GM19240 (cell line): ENCODE results near the gene TPO.

ENCODE experiments used
- DNase-seq: peaks from one replicate; pipeline ENCODE4 v3.0.0; 2011; ENCODE audit warnings: low spot score; ENCODE audit not compliant: insufficient read length

Gene TPO

DNA sequence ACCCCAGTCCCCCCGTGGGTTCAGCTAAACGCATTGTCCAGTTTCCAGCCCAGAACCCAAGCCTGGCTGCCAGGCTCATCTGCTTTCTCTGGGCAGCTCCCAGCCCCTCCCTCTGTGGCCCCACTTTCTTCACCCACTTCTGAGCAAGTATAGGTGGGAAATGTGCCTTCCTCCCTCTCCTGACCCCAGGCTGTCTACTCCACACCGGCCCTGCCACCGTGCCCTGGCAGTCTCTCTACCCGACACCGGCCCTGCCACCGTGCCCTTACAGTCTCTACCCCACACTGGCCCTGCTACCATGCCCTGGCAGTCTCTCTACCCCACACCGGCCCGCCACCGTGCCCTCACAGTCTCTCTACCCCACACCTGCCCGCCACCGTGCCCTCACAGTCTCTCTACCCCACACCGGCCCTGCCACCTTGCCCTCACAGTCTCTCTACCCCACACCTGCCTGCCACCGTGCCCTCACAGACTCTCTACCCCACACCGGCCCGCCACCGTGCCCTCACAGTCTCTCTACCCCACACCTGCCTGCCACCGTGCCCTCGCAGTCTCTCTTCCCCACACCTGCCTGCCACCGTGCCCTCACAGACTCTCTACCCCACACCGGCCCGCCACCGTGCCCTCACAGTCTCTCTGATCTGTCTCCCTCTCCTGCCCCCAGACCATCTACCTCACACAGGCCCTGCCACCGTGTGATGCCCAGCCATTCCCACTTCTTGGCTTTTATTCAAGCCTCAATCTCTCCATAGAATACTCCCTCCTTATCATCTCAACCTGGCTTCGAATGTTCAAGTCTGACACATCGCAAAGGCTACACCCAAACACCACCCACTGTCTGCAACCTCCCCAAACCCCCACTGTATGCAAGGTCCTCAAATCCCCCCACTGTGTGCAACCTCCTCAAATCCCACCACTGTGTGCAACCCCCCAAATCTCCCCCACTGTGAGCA, 108.9 kb downstream of the TPO start:
- no peak for DNase-seq

DNA sequence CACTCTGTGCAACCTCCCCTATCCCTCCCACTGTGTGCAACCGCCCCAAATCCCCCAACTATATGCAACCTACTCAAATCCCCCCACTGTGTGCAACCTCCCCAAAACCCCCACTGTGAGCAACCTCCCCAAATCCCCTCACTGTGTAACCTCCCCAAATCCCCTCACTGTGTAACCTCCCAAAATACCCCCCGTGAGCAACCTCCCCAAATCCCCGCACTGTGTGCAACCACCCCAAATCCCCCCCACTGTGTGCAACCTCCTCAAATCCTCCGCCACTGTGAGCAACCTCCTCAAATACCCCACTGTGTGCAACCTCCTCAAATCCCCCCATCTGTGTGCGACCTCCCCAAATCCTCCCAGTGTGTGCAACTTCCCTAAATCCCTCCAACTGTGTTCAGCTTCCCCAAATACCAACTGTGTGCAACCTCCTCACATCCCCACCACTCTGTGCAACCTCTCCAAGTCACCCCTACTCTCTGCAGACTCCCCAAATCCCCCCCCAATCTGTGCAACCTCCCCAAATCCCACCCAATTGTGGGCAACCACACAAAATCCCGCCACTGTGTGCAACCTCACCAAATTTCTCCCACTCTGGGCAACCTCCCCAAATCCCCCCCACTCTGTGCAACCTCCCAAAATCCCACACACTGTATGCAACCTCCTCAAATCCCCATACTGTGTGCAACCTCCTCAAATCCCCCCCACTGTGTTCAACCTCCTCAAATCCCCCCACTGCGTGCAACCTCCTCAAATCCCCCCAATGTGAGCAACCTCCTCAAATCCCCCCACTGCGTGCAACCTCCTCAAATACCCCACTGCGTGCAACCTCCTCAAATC, 114.1 kb downstream of the TPO start:
- no peak for DNase-seq

GRCh38 chr2:1528273-1529064, 115.2 kb downstream of the TPO start:
- DNase-seq: no peak

DNA sequence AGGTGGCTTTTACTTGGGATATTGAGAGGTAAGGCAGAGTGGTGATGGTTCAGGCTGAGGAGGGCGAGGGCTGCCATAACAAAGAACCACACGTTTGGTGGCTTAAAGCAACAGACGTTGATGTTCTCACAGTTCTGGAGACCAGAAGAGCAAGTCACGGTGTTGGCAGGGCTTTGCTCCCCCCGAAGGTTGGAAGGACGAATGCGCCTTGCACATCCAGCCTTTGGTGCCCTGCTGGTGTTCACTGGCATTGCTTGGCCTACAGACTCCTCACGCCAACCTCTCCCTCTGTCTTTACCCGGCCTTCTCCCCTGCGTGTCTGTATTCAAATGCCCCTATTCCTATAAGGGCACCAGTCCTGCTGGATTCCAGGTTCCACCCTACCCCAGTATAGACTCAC, 125.4 kb downstream of the TPO start:
- DNase-seq: no peak

DNA sequence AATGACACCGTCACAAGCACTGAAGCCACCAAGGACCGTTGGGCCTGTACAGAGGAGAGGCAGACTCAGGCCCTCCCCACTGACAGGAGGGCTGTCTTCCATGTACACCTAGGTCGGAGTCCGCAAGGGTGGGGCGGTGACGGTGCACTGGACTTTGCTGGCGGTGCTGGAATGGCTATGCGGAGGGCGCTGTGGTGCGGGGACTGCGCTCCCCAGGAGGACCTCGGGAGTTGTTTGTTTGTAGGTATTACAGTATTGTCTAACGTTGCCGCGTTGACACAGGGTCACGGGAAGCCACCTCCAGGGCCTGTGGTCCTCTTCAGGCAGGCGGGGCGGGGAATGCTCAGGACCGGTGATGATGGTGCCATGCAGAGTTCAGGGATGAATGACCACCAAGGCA, 126.2 kb downstream of the TPO start:
- DNase-seq: no peak

DNA sequence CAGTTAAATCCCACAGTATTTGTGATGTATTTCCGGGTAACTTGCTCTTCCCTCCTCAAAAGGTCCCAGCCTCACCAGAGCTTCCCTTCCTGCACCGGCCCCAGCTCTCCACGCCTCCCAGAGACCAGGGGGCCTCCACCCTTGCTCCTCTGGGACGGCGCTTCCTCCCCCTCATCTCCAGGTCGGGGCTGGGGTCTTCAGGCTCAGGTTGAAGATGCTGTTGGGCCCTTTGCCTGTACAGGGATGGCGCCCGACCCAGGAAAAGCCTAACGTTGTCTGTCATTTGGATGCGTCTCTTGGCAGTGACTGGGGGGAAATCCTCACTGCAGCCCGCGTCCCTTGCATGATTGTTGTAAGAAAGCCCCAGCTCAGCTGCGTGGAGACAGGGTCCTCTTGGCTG, 126.7 kb downstream of the TPO start:
- DNase-seq: no peak

- DNase-seq: no peak
Measured at GRCh38 chr2:1540481-1540880, 127.2 kb downstream of the TPO start.

- no peak for DNase-seq
Measured at GRCh38 chr2:1541040-1541439, 127.8 kb downstream of the TPO start.

DNA sequence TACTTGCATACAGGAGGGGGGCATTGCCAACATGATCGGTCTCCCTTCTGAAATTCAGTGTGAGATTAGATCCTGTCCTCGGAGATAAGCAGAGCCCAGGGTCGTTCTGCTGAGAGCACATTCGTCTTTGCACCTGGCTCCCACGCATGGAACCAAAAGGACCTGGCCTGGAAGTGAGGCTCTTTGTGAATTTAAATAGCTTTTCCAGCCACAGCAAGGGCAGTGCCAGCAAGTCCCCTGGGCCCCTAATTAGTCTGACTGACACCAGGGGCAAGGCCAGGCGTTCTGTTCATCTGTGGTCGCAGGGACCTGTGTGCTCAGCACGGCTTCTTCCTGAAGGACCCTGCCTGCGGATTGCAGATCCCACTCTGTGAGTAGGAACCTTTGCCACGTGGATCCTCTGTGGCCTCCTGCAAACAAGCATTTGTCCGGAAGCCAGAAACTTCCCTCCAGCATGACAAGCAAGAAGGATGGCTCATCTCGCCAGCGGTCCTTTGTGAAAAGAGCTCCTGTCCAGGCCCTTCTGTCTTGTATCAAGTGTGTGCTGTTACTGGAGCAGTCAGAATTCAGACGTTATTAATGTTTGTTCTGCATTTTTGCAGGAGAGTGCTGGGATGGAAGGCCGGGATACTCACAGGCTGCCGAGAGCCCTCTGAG, 128.7 kb downstream of the TPO start:
- DNase-seq: no peak

DNA sequence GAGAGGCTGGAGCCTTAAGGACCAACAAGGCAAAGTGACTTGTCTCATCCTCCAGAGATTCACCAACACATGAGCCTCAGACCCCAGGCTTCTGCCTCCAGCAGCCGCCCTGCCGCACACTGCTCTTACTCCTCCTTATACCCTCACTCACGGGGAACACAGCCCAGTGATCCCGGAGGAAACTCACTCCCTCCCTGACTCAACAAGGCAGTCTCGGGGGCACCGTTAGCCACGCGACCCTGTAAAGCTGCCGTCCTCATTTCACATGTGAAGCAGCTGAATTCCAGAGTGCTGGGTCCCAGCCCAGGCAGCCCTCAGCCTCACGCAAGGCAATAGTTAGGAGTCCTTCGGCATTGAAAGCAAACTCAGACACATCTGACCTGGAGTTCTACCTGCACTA, 129.7 kb downstream of the TPO start:
- no peak for DNase-seq

DNA sequence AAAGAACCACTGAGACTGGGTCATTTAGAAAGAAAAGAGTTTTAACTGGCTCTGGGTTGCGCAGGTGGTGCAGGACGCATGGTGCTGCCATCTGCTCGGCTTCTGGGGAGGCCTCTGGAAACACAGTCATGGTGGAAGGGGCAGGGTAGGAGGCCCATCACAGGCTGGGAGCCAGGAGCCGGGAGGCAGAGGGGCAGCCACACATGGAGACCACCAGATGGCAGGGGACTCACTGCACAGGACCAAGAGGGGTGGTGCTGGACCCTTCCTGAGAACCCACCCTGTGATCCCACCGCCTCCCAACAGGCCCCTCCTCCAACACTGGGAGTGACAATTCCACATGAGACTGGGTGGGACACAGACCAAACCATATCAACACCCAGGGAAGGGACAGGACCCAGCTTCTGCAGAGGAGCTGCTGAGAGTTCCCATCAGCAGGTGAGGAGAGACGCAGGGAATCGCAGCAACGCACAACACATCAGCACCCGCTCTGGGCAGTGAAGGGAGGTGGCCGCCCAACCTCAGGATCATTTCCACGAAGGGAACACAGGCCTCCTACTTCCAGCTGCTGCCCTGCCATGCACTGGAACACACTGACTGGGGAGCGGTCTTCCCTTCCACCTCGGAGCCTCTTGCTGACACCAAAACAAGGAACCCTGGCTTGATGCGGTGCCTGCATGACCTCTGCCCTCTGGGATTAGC, 130.7 kb downstream of the TPO start:
- DNase-seq: no peak

- DNase-seq: no peak
Measured at GRCh38 chr2:1544478-1545069, 131.3 kb downstream of the TPO start.

DNA sequence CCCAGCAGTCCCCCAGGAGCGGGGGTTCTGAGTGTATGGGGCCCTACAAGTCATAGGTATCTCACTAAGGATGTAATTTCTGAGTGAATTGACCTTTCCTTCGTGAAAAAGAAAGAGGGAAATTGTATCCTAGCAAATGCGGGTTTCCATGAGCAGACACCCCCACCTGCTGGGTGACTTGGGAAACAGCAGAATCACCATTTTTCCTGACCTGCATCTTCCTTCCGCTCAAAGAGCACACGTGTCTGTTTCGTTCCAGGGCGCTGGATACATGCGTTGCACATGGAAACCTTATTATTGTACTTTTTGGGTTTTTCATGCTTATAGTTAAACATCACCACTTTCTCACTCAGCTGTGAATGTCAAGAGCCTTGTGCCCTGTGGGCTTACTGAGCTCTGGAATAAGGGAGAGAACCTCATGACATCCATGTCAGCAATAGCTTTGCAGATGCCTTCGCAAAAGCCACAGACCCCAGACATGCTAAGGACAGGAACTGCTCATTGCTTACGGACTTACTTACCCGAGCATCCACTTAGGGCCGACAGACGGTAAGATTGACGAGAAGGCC, 132.8 kb downstream of the TPO start:
- no peak for DNase-seq

- DNase-seq: no peak
Measured at GRCh38 chr2:1546901-1547300, 133.6 kb downstream of the TPO start.

- no peak for DNase-seq
Measured at GRCh38 chr2:1548910-1549673, 135.8 kb downstream of the TPO start.

DNA sequence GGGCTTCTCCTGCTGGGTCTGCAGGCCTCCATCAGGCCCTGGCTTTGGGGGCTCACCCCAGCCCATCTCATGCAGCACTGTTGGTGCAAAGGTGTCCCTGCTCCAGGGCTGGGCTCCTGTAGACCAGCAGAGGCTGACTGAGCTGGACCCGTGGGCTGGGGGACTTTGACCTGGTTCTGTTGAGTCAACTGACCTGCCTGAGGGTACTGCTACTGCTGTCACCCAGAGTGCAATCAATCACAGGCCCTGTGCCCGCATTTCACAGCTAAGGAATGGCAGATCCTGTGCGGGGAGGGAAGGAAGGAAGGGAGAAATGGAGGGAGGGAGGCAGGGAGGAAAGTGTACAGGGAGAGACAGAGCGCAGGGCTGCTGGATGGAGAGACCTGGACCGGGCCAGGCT, 136.8 kb downstream of the TPO start:
- no peak for DNase-seq

GRCh38 chr2:1550658-1551316, 137.5 kb downstream of the TPO start:
- peak; percentile 75 for DNase-seq

- no peak for DNase-seq
Measured at GRCh38 chr2:1551905-1552304, 138.6 kb downstream of the TPO start.
